Activated CD8-positive, alpha-beta memory T cell treated with anti-CD3 and anti-CD28 coated beads for 36 hours (primary cell): ENCODE results near the gene BLVRB. TPM values are rescaled to one million over a fixed set of nuclear protein-coding genes. Genes with fewer than 3 reads are reported as not detected.
"Not testable (repeated sequence)": the region's sequence is repeated elsewhere in the genome, so short reads cannot be mapped to it uniquely, and the experiment has no call there.

ENCODE experiments used
- CTCF ChIA-PET: fragments of 350-600 bp; sonication (Branson Sonifier 250); formaldehyde crosslinking; loops from one replicate; lab custom pipeline; 2021; ENCODE audit warnings: antibody characterized with exemption; lab: Charles Lee
- POLR2A ChIA-PET: fragments of 350-600 bp; sonication (Branson Sonifier 250); formaldehyde crosslinking; loops from one replicate; lab custom pipeline; 2021; ENCODE audit warnings: antibody characterized with exemption; lab: Charles Lee
- total RNA-seq, 2 experiments: library from RNA; stranded (reverse); gene quantifications; one replicate each; pipeline ENCODE4 v1.2.3, GENCODE V29; 2021

Gene BLVRB
- total RNA-seq, 2 experiments from 2014 or later: 16.8 to 18.8 TPM

- ChIA-PET POLR2A (no interaction called here), CTCF (no interaction called here)
These were observed 5.4 kb downstream of the BLVRB start for GRCh38 chr19:40460185-40460584.

DNA sequence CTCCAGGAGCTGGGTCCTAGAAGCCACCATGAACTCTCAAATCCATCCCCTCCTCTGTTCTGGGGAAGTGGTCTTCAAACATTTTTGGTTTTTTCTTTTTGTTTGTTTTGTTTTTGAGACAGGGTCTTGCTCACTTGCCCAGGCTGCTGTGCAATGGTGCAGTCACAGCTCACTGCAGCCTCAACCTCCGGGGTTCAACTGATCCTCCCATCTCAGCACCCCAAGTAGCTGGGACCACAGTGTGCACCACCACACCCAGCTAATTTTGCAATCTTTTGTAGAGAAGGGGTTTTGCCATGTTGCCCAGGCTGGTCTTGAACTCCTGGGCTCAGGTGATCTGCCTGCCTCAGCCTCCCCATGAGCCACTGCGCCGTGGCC is 7.0 kb downstream of the BLVRB start:
- ChIA-PET CTCF (no interaction called here), POLR2A (no interaction called here)

DNA sequence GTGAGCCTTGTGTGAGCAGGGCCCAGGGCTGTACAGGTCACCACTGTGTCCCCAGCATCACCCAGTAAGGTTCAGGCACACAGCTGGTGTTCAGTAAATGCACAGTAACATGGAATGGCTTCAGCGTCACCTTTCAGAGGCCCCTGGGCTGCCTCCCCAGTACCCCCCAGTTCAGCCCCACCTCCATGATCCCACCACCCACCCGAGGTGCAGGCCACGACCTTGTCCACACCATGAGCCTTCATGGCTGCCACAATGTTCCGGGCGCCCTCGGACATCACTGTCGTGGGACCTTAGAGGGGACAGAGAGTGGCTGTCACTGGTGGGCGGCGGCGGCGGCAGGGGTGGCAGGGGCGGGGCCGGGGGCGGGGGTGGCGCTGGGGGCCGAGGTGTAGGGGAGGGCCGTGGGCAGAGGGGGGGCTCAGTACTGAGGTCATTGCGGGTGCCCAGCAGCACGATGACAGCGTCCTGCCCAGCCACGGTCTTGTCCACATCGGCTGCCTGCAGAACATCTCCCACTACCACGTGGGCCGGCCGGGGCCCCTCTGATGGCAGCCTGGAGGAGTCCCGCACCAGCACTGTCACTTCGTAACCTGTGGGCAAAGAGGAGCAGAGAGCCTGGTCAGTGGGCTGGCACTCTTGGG is 7.5 kb downstream of the BLVRB start:
- ChIA-PET POLR2A (no interaction called here), CTCF (interaction anchor here (1.0 kb wide), 1 partner anchor 8 kb away, joined by 3 read pairs; the partner anchor contains the start of gene SPTBN4)

GRCh38 chr19:40457048-40457447 is 8.5 kb downstream of the BLVRB start:
- ChIA-PET POLR2A (no interaction called here), CTCF (no interaction called here)

DNA sequence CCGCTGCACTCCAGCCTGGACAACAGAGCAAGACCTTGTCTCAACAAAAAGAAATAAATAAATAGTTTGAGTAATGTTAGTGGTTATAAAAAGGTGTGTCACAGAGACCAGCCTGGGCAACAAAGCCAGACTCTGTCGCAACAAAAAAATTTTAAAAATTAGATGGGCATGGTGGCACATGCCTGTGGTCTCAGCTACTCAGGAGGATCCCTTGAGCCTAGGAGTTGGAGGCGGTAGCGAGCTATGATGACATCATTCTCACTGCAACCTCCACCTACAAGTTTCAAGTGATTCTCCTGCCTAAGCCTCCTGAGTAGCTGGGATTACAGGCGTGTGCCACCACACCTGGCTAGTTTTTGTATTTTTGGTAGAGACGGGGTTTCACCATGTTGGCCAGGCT is 11.6 kb downstream of the BLVRB start:
- POLR2A ChIA-PET: not testable (repeated sequence)
- CTCF ChIA-PET: interaction anchor here (0.9 to 2.2 kb wide), 3 partner anchors 9 to 12 kb away, joined by 3 to 8 read pairs (median 3); partner anchors contain the start of gene BLVRB

- POLR2A ChIA-PET: no interaction called here
These were observed 12.3 kb downstream of the BLVRB start for GRCh38 chr19:40453151-40453735.

DNA sequence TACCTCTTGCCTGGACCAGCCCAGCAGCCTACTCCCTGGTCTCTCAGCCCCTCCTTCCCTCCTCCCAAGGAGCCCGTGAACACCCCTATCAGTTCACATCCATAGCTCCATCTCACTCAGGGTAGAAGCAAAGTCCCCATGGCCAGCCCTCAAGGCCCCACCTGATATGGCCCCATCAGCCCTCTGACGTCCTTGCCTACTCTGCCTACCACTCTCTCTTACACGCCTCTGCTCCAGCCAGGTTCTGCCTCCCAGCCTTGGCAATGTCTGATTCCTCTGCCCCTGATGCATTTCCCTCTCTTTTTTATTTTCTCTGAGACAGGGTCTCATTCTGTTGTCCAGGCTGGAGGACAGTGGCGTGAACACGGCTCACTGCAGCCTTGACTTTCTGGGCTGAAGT is 13.5 kb downstream of the BLVRB start:
- CTCF ChIA-PET: no interaction called here
- POLR2A ChIA-PET: no interaction called here

More at GRCh38 chr19:40453151-40453735, 12.3 kb downstream of the BLVRB start:
- CTCF ChIA-PET: interaction anchor here (0.7 to 2.2 kb wide), 2 partner anchors 11 to 33 kb away, joined by 3 to 8 read pairs; no protein-coding TSS in a partner anchor

DNA sequence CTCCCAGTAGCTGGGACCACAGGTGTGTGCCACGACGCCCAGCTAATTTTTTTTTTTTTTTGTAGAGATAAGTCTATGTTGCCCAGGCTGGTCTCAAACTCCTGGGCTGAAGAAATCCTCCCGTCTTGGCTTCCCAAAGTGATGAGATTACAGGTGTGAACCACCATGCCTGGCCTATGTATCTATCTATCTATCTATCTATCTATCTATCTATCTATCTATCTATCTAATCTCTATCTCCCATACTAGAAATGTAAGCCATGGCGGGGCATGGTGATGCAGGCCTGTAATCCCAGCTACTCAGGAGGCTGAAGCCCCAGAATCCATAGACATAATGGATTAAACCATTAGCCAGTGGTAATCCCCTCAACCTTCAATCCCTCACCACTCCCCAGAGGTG is 14.9 kb downstream of the BLVRB start:
- POLR2A ChIA-PET: no interaction called here
- CTCF ChIA-PET: interaction anchor here (0.6 kb wide), 1 partner anchor 98 kb away, joined by 4 read pairs; no protein-coding TSS in a partner anchor

GRCh38 chr19:40449506-40449905 is 16.0 kb downstream of the BLVRB start:
- POLR2A ChIA-PET: no interaction called here
- CTCF ChIA-PET: interaction anchor here (0.7 kb wide), 2 partner anchors 128 to 1387 kb away, joined by 3 read pairs; no protein-coding TSS in a partner anchor

DNA sequence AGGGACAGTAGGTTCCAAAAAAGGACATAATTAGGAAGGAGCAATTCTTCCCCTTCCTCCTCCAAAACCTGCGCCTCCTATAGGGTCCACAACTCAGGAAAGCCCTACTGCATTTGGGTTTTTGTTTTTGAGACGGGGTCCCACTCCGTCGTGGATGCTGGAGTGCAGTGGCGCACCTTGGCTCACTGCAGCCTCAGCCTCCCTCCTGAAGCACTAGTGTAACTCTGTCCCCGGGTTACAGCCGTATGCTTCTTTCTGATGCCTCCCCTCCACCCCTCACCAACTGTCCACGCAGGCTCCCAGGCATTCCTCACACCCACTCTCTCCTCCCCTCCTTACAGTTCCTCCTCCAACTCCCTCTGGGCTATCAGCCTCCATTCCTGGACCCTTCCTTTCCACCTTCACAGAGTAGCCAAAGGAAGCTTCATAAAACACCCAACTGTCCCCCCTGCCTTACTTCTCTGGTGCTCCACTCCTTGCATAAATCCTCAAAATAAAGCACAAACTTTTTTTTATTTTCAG is 19.2 kb downstream of the BLVRB start:
- CTCF ChIA-PET: interaction anchor here (0.6 kb wide), 1 partner anchor 149 kb away, joined by 3 read pairs; no protein-coding TSS in a partner anchor
- POLR2A ChIA-PET: interaction anchor here (0.6 kb wide), 1 partner anchor 98 kb away, joined by 3 read pairs; the partner anchor contains the start of gene C19orf47

GRCh38 chr19:40445780-40446262 is 19.7 kb downstream of the BLVRB start:
- POLR2A ChIA-PET: no interaction called here
- CTCF ChIA-PET: no interaction called here

DNA sequence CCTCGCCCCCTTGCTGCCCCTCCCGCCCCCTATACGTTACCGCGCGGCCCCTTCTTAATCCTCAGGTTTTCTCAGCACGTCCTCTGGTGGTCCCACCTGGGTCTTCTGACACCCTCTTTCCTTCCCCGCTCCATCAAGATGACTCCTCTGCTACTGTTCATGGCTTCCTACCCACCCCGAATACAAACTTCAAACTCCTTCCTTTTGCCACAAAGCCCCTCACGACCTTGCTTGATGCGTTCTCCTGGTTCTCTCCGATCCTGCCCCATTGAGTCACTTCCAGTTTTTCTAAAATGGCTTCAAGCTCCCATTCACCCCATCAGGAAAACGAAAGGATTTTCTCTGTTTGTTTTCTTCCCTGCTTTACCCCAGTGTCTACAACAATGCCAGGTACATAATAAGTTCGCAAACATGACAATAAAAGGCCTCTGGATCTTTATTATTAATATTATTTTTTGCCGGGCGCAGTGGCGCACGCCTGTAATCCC is 20.7 kb downstream of the BLVRB start:
- CTCF ChIA-PET: interaction anchor here (0.8 to 3.0 kb wide), 2 partner anchors 9 to 24 kb away, joined by 3 to 19 read pairs; no protein-coding TSS in a partner anchor
- POLR2A ChIA-PET: interaction anchor here (0.8 to 2.7 kb wide), 3 partner anchors 18 to 334 kb away, joined by 5 to 15 read pairs (median 5); partner anchors contain the start of gene SERTAD1

DNA sequence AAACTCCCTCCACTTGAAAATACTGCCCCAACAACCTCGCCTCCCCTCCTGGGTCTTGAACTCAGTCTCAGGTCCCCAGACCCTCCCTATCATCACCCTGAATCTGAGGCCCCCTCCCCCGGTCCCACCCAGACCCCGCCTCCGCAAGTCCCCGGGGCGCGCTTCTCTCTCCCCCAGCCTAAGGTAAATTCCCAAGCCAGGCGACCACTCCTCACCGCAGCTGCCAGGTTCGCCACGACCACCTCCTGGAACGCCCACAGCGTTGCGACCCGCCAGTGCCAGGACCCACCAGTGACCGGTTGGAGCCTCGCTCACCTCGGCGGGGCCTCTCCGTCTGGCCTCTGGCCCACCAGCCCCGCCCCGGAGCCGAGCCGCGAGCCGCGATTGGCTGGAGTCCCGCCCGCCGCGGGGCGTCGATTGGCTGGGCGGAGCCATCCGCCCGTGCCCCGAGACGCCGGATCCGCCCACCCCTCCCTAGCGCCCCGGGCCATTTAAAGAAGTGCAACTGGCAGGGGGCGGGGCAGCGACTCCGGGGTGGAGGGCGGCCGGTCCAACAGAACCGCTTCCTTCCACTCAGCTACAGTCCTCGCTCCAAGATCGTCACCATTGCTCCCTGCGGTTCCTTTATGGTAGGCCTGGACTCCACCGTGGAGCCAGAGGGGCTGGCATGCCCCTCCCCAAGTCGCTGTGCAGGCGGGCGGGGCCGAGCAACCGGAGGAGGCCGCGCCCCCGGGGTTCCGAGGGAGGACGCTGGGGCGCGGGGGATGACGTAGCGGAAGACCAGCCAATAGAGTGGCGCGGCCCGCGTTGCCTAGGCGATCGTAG is 21.3 kb downstream of the BLVRB start, which contains the start of gene SERTAD3:
Gene SERTAD3 (minus strand): TSS at position 336 of the 825 bp plus-strand sequence. CDS start 2,255 bp downstream, outside the sequence.
- CTCF ChIA-PET: interaction anchor here (2.0 to 3.0 kb wide), 3 partner anchors 18 to 23 kb away, joined by 8 to 19 read pairs (median 12); partner anchors contain the start of genes BLVRB and SERTAD1
- POLR2A ChIA-PET: interaction anchor here (0.7 to 2.7 kb wide), 7 partner anchors 18 to 363 kb away, joined by 3 to 15 read pairs (median 5); partner anchors contain the start of gene SERTAD1

DNA sequence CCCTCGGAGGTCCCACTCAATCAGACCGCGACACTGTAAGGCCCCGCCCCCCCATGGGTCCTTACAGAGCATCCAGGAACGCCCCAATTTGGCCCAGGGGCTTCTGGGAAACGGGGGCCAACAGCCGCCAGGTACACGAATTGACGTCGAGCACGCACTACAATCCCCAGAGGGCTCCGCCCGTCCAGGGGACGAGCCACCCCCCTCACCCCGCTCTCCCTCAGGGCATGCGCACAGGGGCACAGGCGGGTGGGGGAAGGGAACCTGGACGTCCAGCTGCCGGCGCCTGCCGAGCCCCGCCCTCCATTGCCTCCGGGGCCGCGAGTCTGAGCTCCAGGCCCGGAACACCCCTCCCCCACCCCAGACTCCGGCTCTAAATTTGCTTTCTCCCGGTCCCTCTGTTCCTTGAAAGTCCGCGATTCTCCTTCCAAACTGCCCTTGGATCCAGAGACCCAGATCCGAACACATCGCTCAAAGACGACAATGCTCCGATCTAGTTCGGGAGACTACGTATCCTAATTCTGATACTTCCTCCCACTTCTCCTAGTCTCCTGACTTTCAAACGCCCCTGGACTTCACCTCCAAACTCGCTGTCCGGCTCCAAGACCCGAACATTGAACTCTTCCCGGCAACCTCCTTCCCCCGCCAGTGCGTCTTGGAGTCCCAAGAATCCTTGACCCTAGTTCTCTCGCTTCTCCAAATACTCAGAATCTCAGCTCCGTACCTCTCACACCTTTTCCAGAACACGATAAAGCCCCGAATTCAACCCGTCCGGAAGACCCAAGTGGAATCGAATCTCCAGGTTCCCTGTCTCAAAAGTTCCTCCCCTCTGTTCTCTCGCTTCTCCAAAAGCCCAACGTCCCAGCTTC is 22.2 kb downstream of the BLVRB start:
- CTCF ChIA-PET: interaction anchor here (0.6 to 3.0 kb wide), 5 partner anchors 17 to 918 kb away, joined by 3 to 19 read pairs (median 8); partner anchors contain the start of genes BLVRB and SERTAD1
- POLR2A ChIA-PET: interaction anchor here (0.6 to 2.7 kb wide), 11 partner anchors 17 to 363 kb away, joined by 3 to 15 read pairs (median 4); partner anchors contain the start of genes BLVRB, C19orf47, PLD3 and SERTAD1

GRCh38 chr19:40442328-40443130 is 23.0 kb downstream of the BLVRB start:
- ChIA-PET CTCF (interaction anchor here (0.6 to 3.0 kb wide), 5 partner anchors 16 to 41 kb away, joined by 3 to 19 read pairs (median 8); partner anchors contain the start of genes BLVRB and SERTAD1), POLR2A (interaction anchor here (1.1 to 2.7 kb wide), 8 partner anchors 16 to 157 kb away, joined by 3 to 15 read pairs (median 4); partner anchors contain the start of genes BLVRB, C19orf47, PLD3 and SERTAD1)

DNA sequence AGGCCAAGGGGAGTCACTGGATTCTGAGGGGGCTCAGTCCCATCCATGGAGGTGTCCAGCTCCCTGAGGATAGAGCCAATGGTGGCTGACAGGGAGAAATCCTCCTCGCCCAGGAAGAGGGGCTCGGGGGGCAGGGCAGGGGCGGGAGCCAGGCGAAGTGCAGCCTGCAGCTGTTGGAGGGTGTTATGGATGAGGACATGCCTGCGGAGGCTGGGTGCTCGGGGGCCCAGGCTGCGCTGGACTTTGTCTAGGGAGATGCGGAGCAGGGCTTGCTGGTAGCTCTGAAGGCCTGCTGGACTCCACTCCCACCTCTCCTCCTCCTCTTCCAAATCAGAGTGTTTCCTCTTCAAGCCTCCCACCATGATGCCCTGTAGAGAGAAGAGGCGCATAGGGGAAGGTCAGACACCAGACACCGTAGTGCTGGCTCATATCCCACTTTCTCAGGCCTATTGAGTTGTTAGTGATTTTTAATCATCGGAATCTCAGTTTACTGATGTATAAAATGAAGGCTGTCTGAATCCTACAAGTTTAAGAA is 23.8 kb downstream of the BLVRB start:
- ChIA-PET CTCF (interaction anchor here (2.0 to 2.6 kb wide), 2 partner anchors 15 to 23 kb away, joined by 8 to 12 read pairs; partner anchors contain the start of genes BLVRB and SERTAD1), POLR2A (interaction anchor here (0.7 to 1.6 kb wide), 2 partner anchors 21 to 447 kb away, joined by 6 to 9 read pairs; no protein-coding TSS in a partner anchor)
